Heart left ventricle (tissue), 13 donors: ENCODE measurements around the gene CSH2.
"Not testable (repeated sequence)": the region's sequence is repeated elsewhere in the genome, so short reads cannot be mapped to it uniquely, and the experiment has no call there.

Source experiments
- CTCF ChIP-seq, 12 donors: fragments of 200-600 bp; sonication (generic) in 4 of 12; IDR thresholded peaks; one replicate each; pipeline versions ENCODE4 v1.5.0 to v1.8.0; 2018 to 2022; ENCODE audit warnings: antibody characterized with exemption in 12 of 12, mild to moderate bottlenecking in 5 of 12
- POLR2A ChIP-seq, 2 donors: fragments of 450-650 bp; IDR thresholded peaks; one replicate each; pipeline ENCODE4 v1.6.1; 2017; ENCODE audit warnings: antibody characterized with exemption in 2 of 2, mild to moderate bottlenecking in 2 of 2, moderate library complexity in 2 of 2
- donor health status: ischemic (EF 13 %, LVEDD 7.1; RV severe dilation, severe dysfunction).
- donor health status: DM: no; HTN: yes; CAD: no.
- donor health status: DM: no; HTN: no; CAD: no.
- donor health status: ischemic (EF 25% LVEDD 6.9; RV normal size, moderate dysfunction).
- donor health status: ischemic (EF 25% LVEDD 5.7; RV mildly dilated, moderate dysfunction).
- donor health status: ischemic (EF 35%, LVEDD 5.7; RV mildly dilated, moderate dysfunction).
- donor health status: nonischemic (EF 11% LVEDD 7.7; RV severe dilation, severe dysfunction).
- donor health status: DM: yes; HTN: yes; CAD: no.
- donor health status: PGD.
- donor health status: ischemic (EF 29% LVEDD 5.4; RV normal size, mild dysfunction).
- donor health status: nonischemic (EF 23%, LVEDD 6.1; RV moderate dilation, normal function).

- not testable (repeated sequence) for TF ChIP-seq POLR2A (IDR thresholded peaks at IDR 0.05)
- peak in 1 of 12 donors; percentile 17 for TF ChIP-seq CTCF (IDR thresholded peaks at IDR 0.05)
Observed at GRCh38 chr17:63907161-63907778, 33.8 kb upstream of the CSH2 start.
